ENCODE data around the gene LMX1A.

Gene LMX1A

GRCh38 chr1:165162671-165163241, 193.8 kb downstream of the LMX1A start:
- no peak for DNase-seq (ENCODE audit: low spot score)

- no peak for DNase-seq (ENCODE audit: low spot score)
These were observed 195.4 kb downstream of the LMX1A start for GRCh38 chr1:165161130-165161529.

GRCh38 chr1:165153182-165153581, 203.3 kb downstream of the LMX1A start:
- DNase-seq (ENCODE audit: low spot score): no peak

GRCh38 chr1:165152727-165153126, 203.8 kb downstream of the LMX1A start:
- no peak for DNase-seq (ENCODE audit: low spot score)

- no peak for DNase-seq (ENCODE audit: low spot score)
These were observed 204.4 kb downstream of the LMX1A start for GRCh38 chr1:165152109-165152508.
